HepG2 (cell line): ENCODE data around the gene FAM234A. TPM values are rescaled to one million over a fixed set of nuclear protein-coding genes. Genes with fewer than 3 reads are reported as not detected.

Experiments
- ATAC-seq: fragments of 200-7000 bp; cut with Tn5 transposase; 3 replicates; pipeline ENCODE4 v1.9.1; 2020; ENCODE audit warnings: mild to moderate bottlenecking, moderate library complexity
- BruUV-seq: library from RNA; stranded (reverse); fragments of 400-500 nt; replicated peaks from 2 replicates; lab custom pipeline; 2021; lab: Mats Ljungman, UMichigan
- CTCF ChIA-PET: fragments of 300-600 bp; formaldehyde crosslinking; extraction: SDS; loops from one replicate; lab custom pipeline; 2021; ENCODE audit warnings: low total read pairs, inconsistent platforms, low intra/inter-chr PET ratio; lab: Yijun Ruan, JAX
- POLR2A ChIA-PET: fragments of 350-600 bp; sonication (Branson Sonifier 250); formaldehyde crosslinking; loops from one replicate; lab custom pipeline; 2020; ENCODE audit warnings: antibody characterized with exemption, inconsistent platforms; lab: Yijun Ruan, JAX
- DNase-seq: peaks from one replicate; pipeline ENCODE4 v3.0.0-alpha.2; 2015; ENCODE audit warnings: low spot score
- FAIRE-seq: peaks from 3 replicates; lab custom pipeline; 2011; peaks lifted over from hg19 to GRCh38; lab: Jason Lieb, UNC
- H2AFZ ChIP-seq: one replicate; pipeline ENCODE4 v1.6.1; 2011; ENCODE audit warnings: low read length, inconsistent platforms
- H3K27ac ChIP-seq: fragments of 300-600 bp; 3 replicates; pipeline ENCODE4 v1.8.0; 2011; ENCODE audit warnings: mixed run types, mild to moderate bottlenecking, mixed read lengths, low read length, inconsistent platforms; ENCODE audit not compliant: insufficient read depth; ENCODE audit errors: extremely low read length
- H3K27me3 ChIP-seq, 2 experiments: fragments of 200-600 bp in 1 of 2; 2 replicates in 1 of 2; 3 replicates in 1 of 2; pipeline versions ENCODE4 v1.6.0 to v1.8.0; 2011; ENCODE audit warnings: low read length in 2 of 2, mild to moderate bottlenecking in 2 of 2, moderate library complexity in 2 of 2, inconsistent platforms in 1 of 2; ENCODE audit not compliant: insufficient read depth in 2 of 2, control insufficient read depth in 1 of 2
- H3K36me3 ChIP-seq, 2 experiments: fragments of 200-600 bp in 1 of 2; replicated peaks in 1 of 2; 2 replicates in 1 of 2; 3 replicates in 1 of 2; pipeline versions ENCODE4 v1.5.1 to v1.8.0; 2011; ENCODE audit warnings: low read length in 2 of 2, inconsistent platforms in 1 of 2; ENCODE audit not compliant: insufficient read depth in 2 of 2, control insufficient read depth in 1 of 2
- H3K4me1 ChIP-seq: 2 replicates; pipeline ENCODE4 v1.5.1; 2012; ENCODE audit warnings: low read length, inconsistent platforms; ENCODE audit not compliant: insufficient read depth
- H3K4me2 ChIP-seq: 2 replicates; pipeline ENCODE4 v1.6.0; 2011; ENCODE audit warnings: low read depth, low read length, inconsistent platforms
- H3K4me3 ChIP-seq, 3 experiments: fragments of 200-600 bp in 1 of 3; sonication (generic), shearing (Covaris generic) in 1 of 3; replicated peaks in 1 of 3; 2 replicates each; pipeline ENCODE4 v1.5.1; 2011 to 2016; ENCODE audit warnings: low read length in 3 of 3, inconsistent platforms in 2 of 3, low read depth in 2 of 3, mild to moderate bottlenecking in 2 of 3, control low read depth in 1 of 3, mixed read lengths in 1 of 3; ENCODE audit not compliant: insufficient read depth in 1 of 3
- H3K79me2 ChIP-seq: one replicate; pipeline ENCODE4 v1.6.1; 2011; ENCODE audit warnings: low read length, inconsistent platforms; ENCODE audit not compliant: insufficient read depth
- H3K9ac ChIP-seq: 2 replicates; pipeline ENCODE4 v1.6.0; 2011; ENCODE audit warnings: mild to moderate bottlenecking, low read depth, low read length, inconsistent platforms; ENCODE audit not compliant: insufficient read depth
- H3K9me3 ChIP-seq: 2 replicates; pipeline ENCODE4 v1.5.1; 2012; ENCODE audit warnings: mild to moderate bottlenecking, low read length
- H4K20me1 ChIP-seq: 2 replicates; pipeline ENCODE4 v1.6.0; 2011; ENCODE audit warnings: inconsistent platforms, mild to moderate bottlenecking, low read length, moderate library complexity; ENCODE audit not compliant: insufficient read depth
- BORCS8-MEF2B ChIP-seq: sonication (generic); formaldehyde crosslinking; IDR thresholded peaks from 2 replicates; pipeline ENCODE4 v1.8.0; 2022; ENCODE audit warnings: mild to moderate bottlenecking, missing genetic modification reagents
- ETS1 ChIP-seq: sonication (generic); formaldehyde crosslinking; IDR thresholded peaks from 2 replicates; pipeline ENCODE4 v1.4.0; 2020; ENCODE audit warnings: missing genetic modification reagents
- IRF9 ChIP-seq: sonication (generic); formaldehyde crosslinking; IDR thresholded peaks from 2 replicates; pipeline ENCODE4 v1.8.0; 2022; ENCODE audit warnings: missing genetic modification reagents, mild to moderate bottlenecking, borderline replicate concordance
- MTF1 ChIP-seq: sonication (generic); formaldehyde crosslinking; IDR thresholded peaks from 2 replicates; pipeline ENCODE4 v1.5.0; 2020; ENCODE audit warnings: missing genetic modification reagents
- ZNF414 ChIP-seq: sonication (generic); formaldehyde crosslinking; IDR thresholded peaks from 2 replicates; pipeline ENCODE4 v1.5.0; 2020; ENCODE audit warnings: missing genetic modification reagents
- ZNF713 ChIP-seq: sonication (generic); formaldehyde crosslinking; IDR thresholded peaks from 2 replicates; pipeline ENCODE4 v1.4.0; 2020; ENCODE audit warnings: mild to moderate bottlenecking, missing genetic modification reagents
- WGBS: methylation state at CpG from one replicate; pipeline ENCODE4 v1.1.6; 2017; ENCODE audit warnings: low lambda C conversion rate; 5-methylcytosine and 5-hydroxymethylcytosine counted together
- in situ Hi-C: cut with HindIII; loops from 2 replicates; pipeline ENCODE4 v1.10.0; 2017; ENCODE audit warnings: low pct_unique_long_range_greater_than_20kb; ENCODE audit not compliant: extremely low pct_ligation_motif_present
- intact Hi-C: fragments of 100-400 bp; cut with micrococcal nuclease; formaldehyde crosslinking; loops from one replicate; pipeline ENCODE4 v1.10.0; 2022; ENCODE audit not compliant: unreplicated experiment
- polyA plus RNA-seq, 8 experiments: library from polyadenylated mRNA; depleted of rRNA in 3 of 8; stranded (reverse) in 7 of 8; unstranded in 1 of 8; fragments of >200 nt; fragmentation: Illumina TruSeq in 4 of 8; extraction: Trizol in 4 of 8; gene quantifications; 2 replicates each; pipeline versions ENCODE4 v1.2.1 to v1.2.3, GENCODE V29; 2011 to 2016; ENCODE audit warnings: low read depth in 4 of 8, missing spikeins in 1 of 8, mixed read lengths in 1 of 8; ENCODE audit not compliant: insufficient read depth in 1 of 8
- total RNA-seq, 5 experiments: library from RNA; depleted of rRNA; stranded (reverse); fragments of >200 nt; fragmentation: Illumina TruSeq; extraction: Trizol; gene quantifications; 2 replicates each; pipeline ENCODE4 v1.2.3, GENCODE V29; 2016; ENCODE audit warnings: low read depth in 1 of 5

The FAM234A gene
- total and polyA plus RNA-seq, 2 of the 13 experiments (the other 11 are each of a cell fraction or from before 2014, with no cell fraction given), result 29.2 to 34.4 TPM

GRCh38 chr16:259226-259625 lies 24.6 kb downstream of the FAM234A start:
- intact Hi-C loops (no loop called here), in situ Hi-C loops (no loop called here)
- H4K20me1 ChIP-seq, result no peaks in the 10 kb centered on the region
- no peak overlapping the region for H3K4me3 ChIP-seq
- no peak overlapping the region for H3K9ac ChIP-seq
- TF ChIP-seq BORCS8-MEF2B (CRISPR knock-in tag) (no peak), ZNF713 (no peak), ETS1 (CRISPR knock-in tag) (no peak), MTF1 (CRISPR knock-in tag) (no peak), ZNF414 (CRISPR knock-in tag) (no peak), IRF9 (CRISPR knock-in tag) (no peak)
- H3K27me3 ChIP-seq, result no peaks in the 10 kb centered on the region
- ChIA-PET CTCF (no interaction called here), POLR2A (no interaction called here)
- no peak overlapping the region for H2AFZ ChIP-seq
- H3K27ac ChIP-seq, result no peak overlapping the region
- H3K4me2 ChIP-seq, result no peak overlapping the region
- DNase-seq (no peak), ATAC-seq (no peak), FAIRE-seq (no peak)
- H3K4me1 ChIP-seq, result no peaks in the 10 kb centered on the region
- H3K79me2 ChIP-seq, result no peaks in the 10 kb centered on the region
- peaks cover 15 to 32% of the 10 kb centered on the region in 2 experiments; a peak in 4 of 5 replicates for H3K36me3 ChIP-seq
- BruUV-seq, result no TSS peak
- H3K9me3 ChIP-seq, result no peaks in the 10 kb centered on the region
- WGBS, result 91% methylated on average over 10 of the region's 10 CpGs
